Hematopoietic multipotent progenitor cell treated with erythropoietin and hydrocortisone succinate and interleukin-3 and kit ligand, for 17 days (in vitro differentiated cells): ENCODE data around the gene FOXL2NB.

Source experiments
- DNase-seq: peaks from one replicate; pipeline ENCODE4 v3.0.0-alpha.2; 2015; ENCODE audit warnings: low spot score

FOXL2NB gene

GRCh38 chr3:138945709-138946662 is 1.0 kb upstream of the FOXL2NB start:
- DNase-seq = no peak

- DNase-seq = no peak
Observed at GRCh38 chr3:138947495-138948121, 591 bp downstream of the FOXL2NB start.

GRCh38 chr3:138948371-138949001 is 1.5 kb downstream of the FOXL2NB start:
- DNase-seq = no peak

- DNase-seq = no peak
Observed at GRCh38 chr3:138949002-138949418, 2.0 kb downstream of the FOXL2NB start.

GRCh38 chr3:138949445-138950005 is 2.5 kb downstream of the FOXL2NB start:
- DNase-seq = no peak

- DNase-seq = no peak
Observed at GRCh38 chr3:138950006-138950644, 3.1 kb downstream of the FOXL2NB start.

- DNase-seq = no peak
Observed at GRCh38 chr3:138950701-138951100, 3.7 kb downstream of the FOXL2NB start.

GRCh38 chr3:138960417-138960852 is 13.4 kb downstream of the FOXL2NB start:
- DNase-seq = no peak

GRCh38 chr3:138962854-138963560 is 16.0 kb downstream of the FOXL2NB start:
- DNase-seq = no peak

- no peak for DNase-seq
Observed at GRCh38 chr3:138964264-138964663, 17.2 kb downstream of the FOXL2NB start.

GRCh38 chr3:138964923-138965322 is 17.9 kb downstream of the FOXL2NB start:
- DNase-seq = no peak

GRCh38 chr3:138971766-138972320 is 24.8 kb downstream of the FOXL2NB start:
- DNase-seq = no peak

- no peak for DNase-seq
Observed at GRCh38 chr3:138972941-138973340, 25.9 kb downstream of the FOXL2NB start.

- no peak for DNase-seq
Observed at GRCh38 chr3:138974462-138974861, 27.4 kb downstream of the FOXL2NB start.

GRCh38 chr3:138975351-138975750 is 28.3 kb downstream of the FOXL2NB start:
- no peak for DNase-seq

GRCh38 chr3:138976047-138976446 is 29.0 kb downstream of the FOXL2NB start:
- DNase-seq = no peak

- DNase-seq = no peak
Observed at GRCh38 chr3:138984816-138985215, 37.8 kb downstream of the FOXL2NB start.

- DNase-seq = no peak
Observed at GRCh38 chr3:138985932-138986331, 38.9 kb downstream of the FOXL2NB start.

GRCh38 chr3:138987181-138987580 is 40.2 kb downstream of the FOXL2NB start:
- no peak for DNase-seq

GRCh38 chr3:138995706-138996105 is 48.7 kb downstream of the FOXL2NB start:
- no peak for DNase-seq
